ENCODE data around the gene MET. TPM values are rescaled to one million over a fixed set of nuclear protein-coding genes. Genes with fewer than 3 reads are reported as not detected.

MET gene
- 6.9 TPM for total RNA-seq

DNA sequence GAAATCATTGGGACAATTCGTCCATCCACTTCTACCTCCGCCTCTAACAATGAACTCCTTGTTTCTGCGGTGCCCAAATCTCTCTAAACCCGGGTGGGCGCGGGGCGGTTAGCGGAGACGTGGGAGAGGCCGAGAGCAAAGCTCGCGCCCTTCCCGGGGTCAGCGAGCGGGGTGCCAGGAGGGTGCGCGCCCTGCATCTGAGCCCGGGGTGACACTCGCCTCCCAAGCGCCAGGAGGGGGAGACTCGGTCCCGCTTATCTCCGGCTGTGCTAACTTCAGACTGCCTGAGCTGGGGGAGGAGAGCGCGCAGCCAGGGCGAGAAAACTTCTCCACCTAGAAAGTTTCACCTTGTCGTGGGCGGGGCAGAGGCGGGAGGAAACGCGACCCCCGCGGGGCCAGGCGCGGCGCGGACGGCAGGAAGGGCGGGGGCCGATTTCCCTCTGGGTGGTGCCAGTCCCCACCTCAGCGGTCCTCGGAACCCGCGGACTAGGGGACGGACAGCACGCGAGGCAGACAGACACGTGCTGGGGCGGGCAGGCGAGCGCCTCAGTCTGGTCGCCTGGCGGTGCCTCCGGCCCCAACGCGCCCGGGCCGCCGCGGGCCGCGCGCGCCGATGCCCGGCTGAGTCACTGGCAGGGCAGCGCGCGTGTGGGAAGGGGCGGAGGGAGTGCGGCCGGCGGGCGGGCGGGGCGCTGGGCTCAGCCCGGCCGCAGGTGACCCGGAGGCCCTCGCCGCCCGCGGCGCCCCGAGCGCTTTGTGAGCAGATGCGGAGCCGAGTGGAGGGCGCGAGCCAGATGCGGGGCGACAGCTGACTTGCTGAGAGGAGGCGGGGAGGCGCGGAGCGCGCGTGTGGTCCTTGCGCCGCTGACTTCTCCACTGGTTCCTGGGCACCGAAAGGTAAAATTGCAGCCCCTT lies at the start of gene MET:
Gene MET (plus strand): TSS at position 516 of the 915 bp plus-strand sequence. CDS start 26,889 bp downstream, outside the sequence.

Other genes with a start within 250 kb of the MET start
- gene CAV2, start 172.5 kb upstream of the MET start, total RNA-seq: 9.1 TPM
- gene CAV1, start 147.2 kb upstream of the MET start, total RNA-seq: 5.9 TPM
- gene CAPZA2, start 190.4 kb downstream of the MET start, total RNA-seq: 190 TPM